ENCODE measurements around the gene KRTAP4-7. TPM values are rescaled to one million over a fixed set of nuclear protein-coding genes. Genes with fewer than 3 reads are reported as not detected.
"Not testable (repeated sequence)": the region's sequence is repeated elsewhere in the genome, so short reads cannot be mapped to it uniquely, and the experiment has no call there.

The KRTAP4-7 gene
- total RNA-seq, 2 donors from 2014 or later = not detected

DNA sequence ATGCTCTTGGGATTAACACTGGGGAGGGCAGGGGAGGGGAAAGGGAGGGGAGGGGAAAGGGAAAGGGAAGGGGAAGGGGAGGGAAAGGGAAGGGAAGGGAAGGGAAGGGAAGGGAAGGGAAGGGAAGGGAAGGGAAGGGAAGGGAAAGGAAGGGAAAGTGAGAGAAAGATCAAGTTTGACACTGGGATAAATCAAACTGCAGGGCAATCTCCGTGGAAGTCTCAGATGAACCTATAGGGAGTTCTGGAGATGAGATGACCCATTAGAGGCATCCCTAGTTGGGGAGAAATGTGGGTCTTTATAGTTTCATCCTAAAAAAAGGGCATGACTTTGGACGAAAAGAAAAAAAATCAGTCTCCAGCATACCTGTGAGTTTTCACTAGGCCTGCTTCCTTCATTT, 37.8 kb downstream of the KRTAP4-7 start:
- no peaks in the 10 kb centered on the region for H3K4me1 ChIP-seq
- intact Hi-C loops (cut with DNase I) = no loop called here
- H3K27me3 ChIP-seq = no peaks in the 10 kb centered on the region
- H3K4me3 ChIP-seq = no peak overlapping the region
- TF ChIP-seq, protein P1, sequence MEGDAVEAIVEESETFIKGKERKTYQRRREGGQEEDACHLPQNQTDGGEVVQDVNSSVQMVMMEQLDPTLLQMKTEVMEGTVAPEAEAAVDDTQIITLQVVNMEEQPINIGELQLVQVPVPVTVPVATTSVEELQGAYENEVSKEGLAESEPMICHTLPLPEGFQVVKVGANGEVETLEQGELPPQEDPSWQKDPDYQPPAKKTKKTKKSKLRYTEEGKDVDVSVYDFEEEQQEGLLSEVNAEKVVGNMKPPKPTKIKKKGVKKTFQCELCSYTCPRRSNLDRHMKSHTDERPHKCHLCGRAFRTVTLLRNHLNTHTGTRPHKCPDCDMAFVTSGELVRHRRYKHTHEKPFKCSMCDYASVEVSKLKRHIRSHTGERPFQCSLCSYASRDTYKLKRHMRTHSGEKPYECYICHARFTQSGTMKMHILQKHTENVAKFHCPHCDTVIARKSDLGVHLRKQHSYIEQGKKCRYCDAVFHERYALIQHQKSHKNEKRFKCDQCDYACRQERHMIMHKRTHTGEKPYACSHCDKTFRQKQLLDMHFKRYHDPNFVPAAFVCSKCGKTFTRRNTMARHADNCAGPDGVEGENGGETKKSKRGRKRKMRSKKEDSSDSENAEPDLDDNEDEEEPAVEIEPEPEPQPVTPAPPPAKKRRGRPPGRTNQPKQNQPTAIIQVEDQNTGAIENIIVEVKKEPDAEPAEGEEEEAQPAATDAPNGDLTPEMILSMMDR (IDR thresholded peaks at IDR 0.05) = no peak
- no peaks in the 10 kb centered on the region for H3K36me3 ChIP-seq
- no peak overlapping the region for H3K27ac ChIP-seq
- H3K9ac ChIP-seq (ENCODE audit: low read depth in 2 of 2, low read length in 2 of 2) = no peak overlapping the region
- H3K9me3 ChIP-seq = no peaks in the 10 kb centered on the region
- DNase-seq = no peak

DNA sequence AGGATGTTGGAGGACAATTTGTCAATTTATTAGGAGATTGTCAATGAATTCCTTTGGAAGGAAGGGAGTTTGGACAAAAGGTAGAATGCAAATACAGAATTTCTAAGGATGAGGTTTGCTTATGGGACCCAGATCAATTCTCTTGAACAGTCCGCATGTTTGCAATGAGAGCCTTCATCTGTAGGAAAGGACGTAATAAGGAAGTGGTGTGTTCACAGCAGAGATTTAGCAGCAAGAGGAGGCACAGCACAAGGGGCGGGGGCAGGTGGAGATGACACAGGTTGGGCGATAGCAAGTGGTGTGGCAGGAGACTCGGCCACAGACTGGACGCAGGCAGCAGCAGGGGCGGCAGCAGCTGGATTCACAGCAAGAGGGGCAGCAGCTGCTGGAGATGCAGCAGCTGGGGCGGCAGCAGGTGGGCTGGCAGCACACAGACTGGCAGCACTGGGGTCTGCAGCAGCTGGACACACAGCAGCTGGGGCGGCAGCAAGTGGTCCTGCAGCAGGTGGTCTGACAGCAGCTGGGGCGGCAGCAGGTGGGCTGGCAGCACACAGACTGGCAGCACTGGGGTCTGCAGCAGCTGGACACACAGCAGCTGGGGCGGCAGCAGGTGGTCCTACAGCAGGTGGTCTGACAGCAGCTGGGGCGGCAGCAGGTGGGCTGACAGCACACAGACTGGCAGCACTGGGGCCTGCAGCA, 39.5 kb downstream of the KRTAP4-7 start:
- H3K36me3 ChIP-seq; H3K4me3 ChIP-seq; H3K9me3 ChIP-seq; H3K4me1 ChIP-seq; H3K9ac ChIP-seq (ENCODE audit: low read depth in 2 of 2, low read length in 2 of 2); intact Hi-C loops (cut with DNase I); H3K27ac ChIP-seq; H3K27me3 ChIP-seq; DNase-seq: not testable (repeated sequence)

DNA sequence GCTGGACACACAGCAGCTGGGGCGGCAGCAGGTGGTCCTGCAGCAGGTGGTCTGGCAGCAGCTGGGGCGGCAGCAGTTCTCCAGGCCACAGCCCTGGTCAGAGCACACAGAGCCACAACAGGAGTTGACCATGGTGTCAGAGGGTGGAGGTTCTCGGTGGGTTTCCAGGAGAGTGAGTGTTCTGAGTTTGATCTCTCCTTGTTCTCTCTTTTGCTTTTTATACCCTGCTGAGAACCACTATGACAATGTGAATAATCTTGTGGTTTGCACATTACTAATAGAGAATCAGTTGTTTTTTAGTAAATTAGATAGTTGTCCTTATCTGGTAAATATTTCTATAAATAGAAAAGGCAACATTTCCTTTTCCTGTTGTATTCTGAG, 40.0 kb downstream of the KRTAP4-7 start, which contains the start of gene KRTAP4-12:
TSS of gene KRTAP4-12 (minus strand) at position 192 of the 381 bp plus-strand sequence. CDS start at position 132, 60 bp downstream.
- H3K27ac ChIP-seq; intact Hi-C loops (cut with DNase I); H3K9ac ChIP-seq (ENCODE audit: low read depth in 2 of 2, low read length in 2 of 2); H3K9me3 ChIP-seq; H3K4me1 ChIP-seq; H3K27me3 ChIP-seq; DNase-seq; H3K4me3 ChIP-seq; H3K36me3 ChIP-seq: not testable (repeated sequence)

DNA sequence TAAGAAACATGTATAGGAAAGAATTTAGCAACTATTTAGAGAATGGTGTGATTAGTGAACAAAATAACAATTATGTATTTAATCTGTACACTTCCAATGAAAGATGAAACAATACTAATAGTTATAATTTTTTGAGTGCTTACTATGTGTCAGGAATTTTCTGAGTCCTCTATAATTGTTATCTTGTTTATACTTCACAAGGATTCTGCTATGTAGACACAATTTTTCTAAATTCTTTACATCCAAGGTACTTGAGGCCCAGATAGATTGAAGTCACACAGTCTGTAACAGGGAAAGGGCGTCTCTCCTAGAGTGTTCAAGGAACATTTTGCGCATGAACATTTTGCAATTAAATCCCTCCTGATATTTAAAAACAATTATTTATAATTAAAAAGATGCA, 41.1 kb downstream of the KRTAP4-7 start:
- DNase-seq = no peak
- H3K9me3 ChIP-seq = no peaks in the 10 kb centered on the region
- H3K4me3 ChIP-seq = no peak overlapping the region
- intact Hi-C loops (cut with DNase I) = no loop called here
- TF ChIP-seq, protein P1 (IDR thresholded peaks at IDR 0.05) = no peak
- H3K27me3 ChIP-seq = no peaks in the 10 kb centered on the region
- no peak overlapping the region for H3K27ac ChIP-seq
- H3K9ac ChIP-seq (ENCODE audit: low read depth in 2 of 2, low read length in 2 of 2) = no peak overlapping the region
- no peaks in the 10 kb centered on the region for H3K4me1 ChIP-seq
- no peaks in the 10 kb centered on the region for H3K36me3 ChIP-seq

DNA sequence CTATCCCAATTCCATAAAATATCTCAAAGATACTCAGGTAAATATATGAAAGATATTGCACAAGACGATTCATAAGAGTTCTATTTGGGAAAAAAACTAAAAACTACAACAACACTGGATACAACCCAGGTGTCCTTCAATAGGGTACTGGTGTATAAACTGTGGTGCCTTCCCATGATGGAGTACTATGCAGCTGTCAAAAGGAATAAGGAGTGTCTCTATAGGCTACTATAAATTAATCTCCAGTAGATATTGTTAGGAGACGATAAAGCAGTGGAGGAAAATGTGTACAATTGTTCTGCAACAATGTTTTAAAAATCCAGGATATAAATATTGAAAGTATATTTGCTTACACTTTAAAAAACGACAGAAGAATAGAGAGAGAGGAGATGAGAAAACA, 42.5 kb downstream of the KRTAP4-7 start:
- Histone ChIP-seq H3K4me3 (no peak overlapping the region), H3K4me1 (no peaks in the 10 kb centered on the region), H3K36me3 (no peaks in the 10 kb centered on the region), H3K27ac (no peak overlapping the region), H3K27me3 (no peaks in the 10 kb centered on the region), H3K9ac (ENCODE audit: low read depth in 2 of 2, low read length in 2 of 2) (no peak overlapping the region), H3K9me3 (no peaks in the 10 kb centered on the region)
- intact Hi-C loops (cut with DNase I) = no loop called here
- TF ChIP-seq, protein P1 (IDR thresholded peaks at IDR 0.05) = no peak
- DNase-seq = no peak

DNA sequence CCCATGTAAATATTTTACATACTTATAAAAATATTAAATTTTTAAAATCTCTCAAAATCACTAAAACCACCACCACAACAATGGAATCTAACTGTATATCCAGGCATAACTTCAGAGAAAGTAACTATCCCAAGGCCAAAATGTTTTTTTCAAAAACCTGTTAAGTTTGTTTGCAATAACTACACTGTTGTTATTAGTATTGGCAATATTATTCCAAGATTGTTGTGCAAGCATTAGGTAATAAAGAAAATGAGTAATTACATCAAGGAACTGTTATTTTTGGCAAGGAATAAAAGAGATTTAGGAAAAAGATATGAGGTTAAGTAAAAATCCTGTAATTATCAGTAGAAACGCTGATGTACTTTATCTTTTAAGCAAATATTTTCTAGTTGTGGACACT, 43.4 kb downstream of the KRTAP4-7 start:
- TF ChIP-seq, protein P1 (IDR thresholded peaks at IDR 0.05) = no peak
- Histone ChIP-seq H3K9me3 (no peaks in the 10 kb centered on the region), H3K4me3 (no peak overlapping the region), H3K36me3 (no peaks in the 10 kb centered on the region), H3K9ac (ENCODE audit: low read depth in 2 of 2, low read length in 2 of 2) (no peak overlapping the region), H3K27me3 (no peaks in the 10 kb centered on the region), H3K4me1 (no peaks in the 10 kb centered on the region), H3K27ac (no peak overlapping the region)
- DNase-seq = no peak
- intact Hi-C loops (cut with DNase I) = no loop called here
